HUES64 (cell line): Measurements from ENCODE around the gene ASAP2.

Experiments used
- H3K27ac ChIP-seq: 2 replicates; pipeline ENCODE4 v1.7.0; 2013; ENCODE audit warnings: low read depth, low read length, inconsistent platforms
- H3K27me3 ChIP-seq: 2 replicates; pipeline ENCODE4 v1.6.1; 2013; ENCODE audit warnings: mild to moderate bottlenecking, low read length; ENCODE audit not compliant: insufficient read depth
- H3K36me3 ChIP-seq: 2 replicates; pipeline ENCODE4 v1.6.1; 2013; ENCODE audit warnings: mild to moderate bottlenecking, low read length; ENCODE audit not compliant: insufficient read depth
- H3K4me1 ChIP-seq: 2 replicates; pipeline ENCODE4 v1.6.1; 2013; ENCODE audit warnings: mild to moderate bottlenecking, low read length, moderate library complexity; ENCODE audit not compliant: insufficient read depth
- H3K4me3 ChIP-seq: 2 replicates; pipeline ENCODE4 v1.5.1; 2013; ENCODE audit warnings: mild to moderate bottlenecking, low read length, moderate library complexity
- H3K9ac ChIP-seq: 2 replicates; pipeline ENCODE4 v1.6.1; 2013; ENCODE audit warnings: mild to moderate bottlenecking, low read depth, low read length
- H3K9me3 ChIP-seq: 2 replicates; pipeline ENCODE4 v1.6.1; 2013; ENCODE audit warnings: low read depth, low read length; ENCODE audit not compliant: insufficient read depth
- WGBS: fragments of 150-250, 120-280 bp; methylation state at CpG from one replicate; pipeline ENCODE4 v1.1.7; 2013; ENCODE audit warnings: missing lambda C conversion rate; 5-methylcytosine and 5-hydroxymethylcytosine counted together

Gene ASAP2

GRCh38 chr2:9271091-9271490, 64.5 kb downstream of the ASAP2 start:
- WGBS: 94% methylated on average over 5 of the region's 5 CpGs
- H3K27me3 ChIP-seq: no peaks in the 10 kb centered on the region
- no peak overlapping the region for H3K9ac ChIP-seq
- no peaks in the 10 kb centered on the region for H3K9me3 ChIP-seq
- H3K36me3 ChIP-seq: no peaks in the 10 kb centered on the region
- no peak overlapping the region for H3K4me3 ChIP-seq
- peaks cover 5% of the 10 kb centered on the region; the same call in 1 of the 2 replicates for H3K4me1 ChIP-seq
- no peak overlapping the region for H3K27ac ChIP-seq

GRCh38 chr2:9271691-9272090, 65.1 kb downstream of the ASAP2 start:
- Histone ChIP-seq H3K4me1 (peaks cover 5% of the 10 kb centered on the region; the same call in 1 of the 2 replicates), H3K9me3 (no peaks in the 10 kb centered on the region), H3K9ac (no peak overlapping the region), H3K27me3 (no peaks in the 10 kb centered on the region), H3K27ac (no peak overlapping the region), H3K4me3 (no peak overlapping the region), H3K36me3 (no peaks in the 10 kb centered on the region)
- 100% methylated on average over 3 of the region's 5 CpGs for WGBS

- H3K9ac ChIP-seq: no peak overlapping the region
Observed at GRCh38 chr2:9273486-9274130, 67.0 kb downstream of the ASAP2 start.

GRCh38 chr2:9274701-9275343, 68.2 kb downstream of the ASAP2 start:
- Histone ChIP-seq H3K4me3 (no peak overlapping the region), H3K36me3 (no peaks in the 10 kb centered on the region), H3K27ac (no peak overlapping the region), H3K9me3 (no peaks in the 10 kb centered on the region), H3K9ac (no peak overlapping the region), H3K27me3 (no peaks in the 10 kb centered on the region), H3K4me1 (peaks cover 5% of the 10 kb centered on the region; the same call in 1 of the 2 replicates)
- 94% methylated on average over 5 of the region's 5 CpGs for WGBS

More at GRCh38 chr2:9273486-9274130, 67.0 kb downstream of the ASAP2 start:
- no peak overlapping the region for H3K27ac ChIP-seq
- H3K36me3 ChIP-seq: no peaks in the 10 kb centered on the region
- H3K9me3 ChIP-seq: no peaks in the 10 kb centered on the region
- WGBS: 83% methylated on average over 5 of the region's 5 CpGs
- no peaks in the 10 kb centered on the region for H3K27me3 ChIP-seq
- H3K4me3 ChIP-seq: no peak overlapping the region
- H3K4me1 ChIP-seq: peaks cover 5% of the 10 kb centered on the region; the same call in 1 of the 2 replicates

GRCh38 chr2:9275399-9275798, 68.8 kb downstream of the ASAP2 start:
- Histone ChIP-seq H3K27ac (no peak overlapping the region), H3K4me1 (peaks cover 5% of the 10 kb centered on the region; the same call in 1 of the 2 replicates), H3K9me3 (no peaks in the 10 kb centered on the region), H3K4me3 (no peak overlapping the region), H3K9ac (no peak overlapping the region), H3K27me3 (no peaks in the 10 kb centered on the region), H3K36me3 (no peaks in the 10 kb centered on the region)
- WGBS: 79% methylated on average over 3 of the region's 3 CpGs

GRCh38 chr2:9276074-9276473, 69.5 kb downstream of the ASAP2 start:
- Histone ChIP-seq H3K9me3 (no peaks in the 10 kb centered on the region), H3K27ac (no peak overlapping the region), H3K9ac (no peak overlapping the region), H3K4me3 (no peak overlapping the region), H3K27me3 (no peaks in the 10 kb centered on the region), H3K4me1 (peaks cover 5% of the 10 kb centered on the region; the same call in 1 of the 2 replicates), H3K36me3 (no peaks in the 10 kb centered on the region)
- WGBS: 74% methylated on average over 2 of the region's 2 CpGs

GRCh38 chr2:9276901-9277451, 70.4 kb downstream of the ASAP2 start:
- no peaks in the 10 kb centered on the region for H3K27me3 ChIP-seq
- no peaks in the 10 kb centered on the region for H3K36me3 ChIP-seq
- H3K9ac ChIP-seq: no peak overlapping the region
- H3K4me1 ChIP-seq: peaks cover 5% of the 10 kb centered on the region
- no peaks in the 10 kb centered on the region for H3K9me3 ChIP-seq
- no peak overlapping the region for H3K27ac ChIP-seq
- no peak overlapping the region for H3K4me3 ChIP-seq
- WGBS: 92% methylated on average over 9 of the region's 9 CpGs

GRCh38 chr2:9278439-9278838, 71.8 kb downstream of the ASAP2 start:
- H3K9me3 ChIP-seq: no peaks in the 10 kb centered on the region
- WGBS: 93% methylated on average over 5 of the region's 7 CpGs
- H3K27me3 ChIP-seq: no peaks in the 10 kb centered on the region
- H3K9ac ChIP-seq: no peak overlapping the region
- no peaks in the 10 kb centered on the region for H3K36me3 ChIP-seq
- no peak overlapping the region for H3K27ac ChIP-seq
- peaks cover 2% of the 10 kb centered on the region for H3K4me1 ChIP-seq
- H3K4me3 ChIP-seq: no peak overlapping the region

GRCh38 chr2:9279426-9279825, 72.8 kb downstream of the ASAP2 start:
- H3K4me1 ChIP-seq: no peaks in the 10 kb centered on the region; the same call in 1 of the 2 replicates
- WGBS: 92% methylated on average over 9 of the region's 10 CpGs
- no peaks in the 10 kb centered on the region for H3K9me3 ChIP-seq
- no peak overlapping the region for H3K27ac ChIP-seq
- H3K27me3 ChIP-seq: no peaks in the 10 kb centered on the region
- H3K9ac ChIP-seq: no peak overlapping the region
- no peak overlapping the region for H3K4me3 ChIP-seq
- H3K36me3 ChIP-seq: no peaks in the 10 kb centered on the region

GRCh38 chr2:9280224-9280623, 73.6 kb downstream of the ASAP2 start:
- Histone ChIP-seq H3K27me3 (no peaks in the 10 kb centered on the region), H3K9ac (no peak overlapping the region), H3K36me3 (no peaks in the 10 kb centered on the region), H3K27ac (no peak overlapping the region), H3K4me3 (no peak overlapping the region), H3K9me3 (no peaks in the 10 kb centered on the region), H3K4me1 (no peaks in the 10 kb centered on the region; the same call in 1 of the 2 replicates)
- WGBS: 87% methylated on average over 7 of the region's 8 CpGs

GRCh38 chr2:9281145-9281544, 74.5 kb downstream of the ASAP2 start:
- Histone ChIP-seq H3K4me3 (no peak overlapping the region), H3K9me3 (no peaks in the 10 kb centered on the region), H3K9ac (no peak overlapping the region), H3K27ac (no peak overlapping the region), H3K27me3 (no peaks in the 10 kb centered on the region), H3K36me3 (no peaks in the 10 kb centered on the region), H3K4me1 (no peaks in the 10 kb centered on the region; the same call in 1 of the 2 replicates)
- 94% methylated on average over 7 of the region's 7 CpGs for WGBS
